Measurements from ENCODE around the gene MARF1. TPM values are rescaled to one million over a fixed set of nuclear protein-coding genes. Genes with fewer than 3 reads are reported as not detected.

MARF1 gene
- total and polyA plus RNA-seq, 4 donors: 7.0 to 19.8 (median 12.6) TPM

GRCh38 chr16:15586716-15587115 is 56.2 kb downstream of the MARF1 start:
- Histone ChIP-seq H3K27me3 (ENCODE audit: control insufficient read depth in 4 of 4, insufficient read depth in 4 of 4, low read length in 3 of 4) (no peaks in the 10 kb centered on the region), H3K4me1 (ENCODE audit: control insufficient read depth in 4 of 4, insufficient read depth in 4 of 4, low read length in 3 of 4) (no peaks in the 10 kb centered on the region), H3K27ac (ENCODE audit: low read depth in 1 of 2, low read length in 2 of 2) (no peak overlapping the region), H3K9ac (ENCODE audit: low read depth in 1 of 2, low read length in 2 of 2) (no peak overlapping the region), H3K4me3 (ENCODE audit: low read depth in 1 of 3, low read length in 3 of 3) (no peak overlapping the region), H3K36me3 (ENCODE audit: control insufficient read depth in 4 of 4, insufficient read depth in 3 of 4, low read depth in 1 of 4, low read length in 3 of 4) (peaks cover 0 to 19% (median 11%) of the 10 kb centered on the region in 4 donors), H3K9me3 (ENCODE audit: control insufficient read depth in 4 of 4, low read length in 3 of 4) (no peaks in the 10 kb centered on the region)
- WGBS: 98% methylated on average over 12 of the region's 12 CpGs
- DNase-seq (ENCODE audit: low spot score): no peak
- no peak for TF ChIP-seq SP1 (IDR thresholded peaks at IDR 0.05)
- no peak for TF ChIP-seq RAD21 (IDR thresholded peaks at IDR 0.05)
- no peak for TF ChIP-seq NR2F2 (IDR thresholded peaks at IDR 0.05)
- TF ChIP-seq, protein P1, sequence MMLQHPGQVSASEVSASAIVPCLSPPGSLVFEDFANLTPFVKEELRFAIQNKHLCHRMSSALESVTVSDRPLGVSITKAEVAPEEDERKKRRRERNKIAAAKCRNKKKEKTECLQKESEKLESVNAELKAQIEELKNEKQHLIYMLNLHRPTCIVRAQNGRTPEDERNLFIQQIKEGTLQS (IDR thresholded peaks at IDR 0.05): no peak
- no peak for TF ChIP-seq CTCF (IDR thresholded peaks at IDR 0.05; ENCODE audit: low read depth, low read length, missing input control)
- no peak for TF ChIP-seq GABPA (IDR thresholded peaks at IDR 0.05 in 1 of 2, conservative IDR thresholded peaks at IDR 0.05 in 1 of 2)
- TF ChIP-seq REST (IDR thresholded peaks at IDR 0.05): no peak
- TF ChIP-seq TAF1 (conservative IDR thresholded peaks at IDR 0.05): no peak
- no peak for TF ChIP-seq RXRA (IDR thresholded peaks at IDR 0.05)
- TF ChIP-seq FOXA2 (IDR thresholded peaks at IDR 0.05): no peak
- TF ChIP-seq MAX (IDR thresholded peaks at IDR 0.05): no peak
- no peak for TF ChIP-seq HNF4A (conservative IDR thresholded peaks at IDR 0.05)
- no peak for TF ChIP-seq HNF4G (IDR thresholded peaks at IDR 0.05)

DNA sequence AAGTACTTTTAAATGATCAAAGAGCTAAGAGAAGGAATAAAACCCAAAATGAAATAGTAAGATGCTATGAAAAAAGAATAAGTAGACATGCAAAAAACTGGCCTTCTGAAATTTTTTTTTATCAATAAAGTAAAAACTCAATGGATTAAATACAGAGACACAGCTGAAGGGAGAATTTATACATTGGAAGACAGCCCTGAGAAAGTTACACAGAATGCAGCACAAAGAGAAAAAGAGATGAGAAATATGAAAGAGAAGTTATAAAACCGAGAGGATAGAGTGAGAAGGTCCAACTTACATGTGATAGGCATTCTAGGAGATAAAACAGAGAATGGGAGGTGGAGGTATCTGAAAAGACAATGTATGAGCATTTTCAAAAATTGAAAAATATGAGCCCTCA is 57.0 kb downstream of the MARF1 start:
- TF ChIP-seq JUND (IDR thresholded peaks at IDR 0.05) (no peak), EGR1 (IDR thresholded peaks at IDR 0.05; ENCODE audit: low read depth in 2 of 2) (no peak), GABPA (IDR thresholded peaks at IDR 0.05 in 1 of 2, conservative IDR thresholded peaks at IDR 0.05 in 1 of 2) (no peak), TAF1 (conservative IDR thresholded peaks at IDR 0.05) (no peak), HNF4A (conservative IDR thresholded peaks at IDR 0.05) (no peak), HNF4G (IDR thresholded peaks at IDR 0.05) (no peak), FOXA2 (IDR thresholded peaks at IDR 0.05) (no peak), REST (IDR thresholded peaks at IDR 0.05) (no peak), RAD21 (IDR thresholded peaks at IDR 0.05) (no peak), SP1 (IDR thresholded peaks at IDR 0.05) (no peak), NR2F2 (IDR thresholded peaks at IDR 0.05) (no peak), RXRA (IDR thresholded peaks at IDR 0.05) (no peak), YY1 (IDR thresholded peaks at IDR 0.05) (no peak), FOXA1 (IDR thresholded peaks at IDR 0.05) (no peak)
- TF ChIP-seq, protein P2, sequence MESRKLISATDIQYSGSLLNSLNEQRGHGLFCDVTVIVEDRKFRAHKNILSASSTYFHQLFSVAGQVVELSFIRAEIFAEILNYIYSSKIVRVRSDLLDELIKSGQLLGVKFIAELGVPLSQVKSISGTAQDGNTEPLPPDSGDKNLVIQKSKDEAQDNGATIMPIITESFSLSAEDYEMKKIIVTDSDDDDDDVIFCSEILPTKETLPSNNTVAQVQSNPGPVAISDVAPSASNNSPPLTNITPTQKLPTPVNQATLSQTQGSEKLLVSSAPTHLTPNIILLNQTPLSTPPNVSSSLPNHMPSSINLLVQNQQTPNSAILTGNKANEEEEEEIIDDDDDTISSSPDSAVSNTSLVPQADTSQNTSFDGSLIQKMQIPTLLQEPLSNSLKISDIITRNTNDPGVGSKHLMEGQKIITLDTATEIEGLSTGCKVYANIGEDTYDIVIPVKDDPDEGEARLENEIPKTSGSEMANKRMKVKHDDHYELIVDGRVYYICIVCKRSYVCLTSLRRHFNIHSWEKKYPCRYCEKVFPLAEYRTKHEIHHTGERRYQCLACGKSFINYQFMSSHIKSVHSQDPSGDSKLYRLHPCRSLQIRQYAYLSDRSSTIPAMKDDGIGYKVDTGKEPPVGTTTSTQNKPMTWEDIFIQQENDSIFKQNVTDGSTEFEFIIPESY (IDR thresholded peaks at IDR 0.05): no peak
- Histone ChIP-seq H3K36me3 (ENCODE audit: control insufficient read depth in 4 of 4, insufficient read depth in 3 of 4, low read depth in 1 of 4, low read length in 3 of 4) (peaks cover 0 to 25% (median 14%) of the 10 kb centered on the region in 4 donors), H3K4me3 (ENCODE audit: low read depth in 1 of 3, low read length in 3 of 3) (no peak overlapping the region), H3K27ac (ENCODE audit: low read depth in 1 of 2, low read length in 2 of 2) (no peak overlapping the region), H3K27me3 (ENCODE audit: control insufficient read depth in 4 of 4, insufficient read depth in 4 of 4, low read length in 3 of 4) (no peaks in the 10 kb centered on the region), H3K9me3 (ENCODE audit: control insufficient read depth in 4 of 4, low read length in 3 of 4) (no peaks in the 10 kb centered on the region), H3K9ac (ENCODE audit: low read depth in 1 of 2, low read length in 2 of 2) (no peak overlapping the region), H3K4me1 (ENCODE audit: control insufficient read depth in 4 of 4, insufficient read depth in 4 of 4, low read length in 3 of 4) (no peaks in the 10 kb centered on the region)
- no peak for DNase-seq (ENCODE audit: low spot score)
- 95% methylated on average over 1 of the region's 1 CpG for WGBS
